Liver (tissue), 9 donors: Measurements from ENCODE around the gene KRTAP10-6. TPM values are rescaled to one million over a fixed set of nuclear protein-coding genes. Genes with fewer than 3 reads are reported as not detected.
"Not testable (repeated sequence)": the region's sequence is repeated elsewhere in the genome, so short reads cannot be mapped to it uniquely, and the experiment has no call there.

Experiments used
- DNase-seq: peaks from one replicate; pipeline ENCODE4 v3.0.0-alpha.2; 2017; ENCODE audit warnings: low spot score
- H3K27ac ChIP-seq, 2 donors: one replicate each; pipeline ENCODE4 v1.7.0; 2013; ENCODE audit warnings: inconsistent platforms in 2 of 2, low read length in 2 of 2, control low read depth in 1 of 2, low read depth in 1 of 2, mild to moderate bottlenecking in 1 of 2
- H3K27me3 ChIP-seq, 4 donors: one replicate each; pipeline versions ENCODE4 v1.6.1 to v1.7.0; 2013; ENCODE audit warnings: low read length in 3 of 4, inconsistent platforms in 1 of 4, mild to moderate bottlenecking in 1 of 4, moderate library complexity in 1 of 4; ENCODE audit not compliant: control insufficient read depth in 4 of 4, insufficient read depth in 4 of 4
- H3K36me3 ChIP-seq, 4 donors: one replicate each; pipeline versions ENCODE4 v1.6.1 to v1.7.0; 2013; ENCODE audit warnings: low read length in 3 of 4, mild to moderate bottlenecking in 3 of 4, low read depth in 1 of 4, moderate library complexity in 1 of 4; ENCODE audit not compliant: control insufficient read depth in 4 of 4, insufficient read depth in 3 of 4
- H3K4me1 ChIP-seq, 4 donors: one replicate each; pipeline versions ENCODE4 v1.6.1 to v1.7.0; 2013; ENCODE audit warnings: low read length in 3 of 4, mild to moderate bottlenecking in 3 of 4, moderate library complexity in 1 of 4; ENCODE audit not compliant: control insufficient read depth in 4 of 4, insufficient read depth in 4 of 4
- H3K4me3 ChIP-seq, 3 donors: one replicate each; pipeline versions ENCODE4 v1.6.1 to v1.7.0; 2013; ENCODE audit warnings: low read length in 3 of 3, control low read depth in 1 of 3, low read depth in 1 of 3, mild to moderate bottlenecking in 1 of 3
- H3K9ac ChIP-seq, 2 donors: one replicate each; pipeline ENCODE4 v1.7.0; 2013; ENCODE audit warnings: low read length in 2 of 2, mild to moderate bottlenecking in 2 of 2, moderate library complexity in 2 of 2, control low read depth in 1 of 2, low read depth in 1 of 2
- H3K9me3 ChIP-seq, 4 donors: one replicate each; pipeline versions ENCODE4 v1.6.1 to v1.7.0; 2013; ENCODE audit warnings: low read length in 3 of 4; ENCODE audit not compliant: control insufficient read depth in 4 of 4
- EGR1 ChIP-seq, 2 donors: IDR thresholded peaks; 2 replicates each; pipeline ENCODE4 v1.6.1; 2016 to 2018; ENCODE audit warnings: antibody characterized with exemption in 2 of 2, low read depth in 2 of 2
- FOXA1 ChIP-seq: IDR thresholded peaks from 2 replicates; pipeline ENCODE4 v1.6.1; 2016; ENCODE audit warnings: antibody characterized with exemption
- GABPA ChIP-seq, 2 donors: IDR thresholded peaks in 1 of 2; conservative IDR thresholded peaks in 1 of 2; 2 replicates each; pipeline ENCODE4 v1.6.1; 2016; ENCODE audit warnings: antibody characterized with exemption in 2 of 2, mild to moderate bottlenecking in 1 of 2, moderate library complexity in 1 of 2
- HNF4A ChIP-seq, 2 donors: conservative IDR thresholded peaks; 2 replicates each; pipeline ENCODE4 v1.6.1; 2016; ENCODE audit warnings: antibody characterized with exemption in 2 of 2, mild to moderate bottlenecking in 2 of 2
- HNF4G ChIP-seq: IDR thresholded peaks from 2 replicates; pipeline ENCODE4 v1.6.1; 2016; ENCODE audit warnings: antibody characterized with exemption
- JUND ChIP-seq, 2 donors: IDR thresholded peaks; 2 replicates each; pipeline ENCODE4 v1.6.1; 2016; ENCODE audit warnings: antibody characterized with exemption in 2 of 2
- NR2F2 ChIP-seq: IDR thresholded peaks from 2 replicates; pipeline ENCODE4 v1.6.1; 2016; ENCODE audit warnings: antibody characterized with exemption
- RAD21 ChIP-seq, 2 donors: IDR thresholded peaks; 2 replicates each; pipeline ENCODE4 v1.6.1; 2016; ENCODE audit warnings: antibody characterized with exemption in 2 of 2, mild to moderate bottlenecking in 2 of 2
- RXRA ChIP-seq, 2 donors: IDR thresholded peaks; 2 replicates each; pipeline ENCODE4 v1.6.1; 2017 to 2018; ENCODE audit warnings: antibody characterized with exemption in 2 of 2, mild to moderate bottlenecking in 1 of 2
- SP1 ChIP-seq: IDR thresholded peaks from 2 replicates; pipeline ENCODE4 v1.6.1; 2018; ENCODE audit warnings: antibody characterized with exemption, mild to moderate bottlenecking
- TAF1 ChIP-seq: conservative IDR thresholded peaks from 2 replicates; pipeline ENCODE4 v1.6.1; 2016; ENCODE audit warnings: antibody characterized with exemption, mild to moderate bottlenecking
- YY1 ChIP-seq: IDR thresholded peaks from 2 replicates; pipeline ENCODE4 v1.6.1; 2016; ENCODE audit warnings: antibody characterized with exemption, mild to moderate bottlenecking
- WGBS: extraction: QIAGEN DNeasy Blood & Tissue Kit; methylation state at CpG from one replicate; pipeline ENCODE4 v1.1.7; 2013; 5-methylcytosine and 5-hydroxymethylcytosine counted together
- polyA plus RNA-seq, 2 donors: library from polyadenylated mRNA; stranded (reverse) in 1 of 2; unstranded in 1 of 2; fragments of 200-250 nt in 1 of 2; fragments of >200 nt in 1 of 2; fragmentation: Nextera tagmentation in 1 of 2; extraction: Ambion mirVana in 1 of 2; gene quantifications; one replicate each; pipeline versions ENCODE4 v1.2.1 to v1.2.3, GENCODE V29; 2013 to 2015
- total RNA-seq, 2 donors: library from RNA; depleted of rRNA; stranded (reverse); fragments of >200 nt; gene quantifications; one replicate each; pipeline ENCODE4 v1.2.3, GENCODE V29; 2014
- TF ChIP-seq, protein P1 (sequence below): IDR thresholded peaks from 2 replicates; pipeline ENCODE4 v1.6.1; 2016; ENCODE audit warnings: antibody characterized with exemption
- TF ChIP-seq, protein P2 (sequence below): IDR thresholded peaks from 2 replicates; pipeline ENCODE4 v1.6.1; 2016; ENCODE audit warnings: antibody characterized with exemption, mild to moderate bottlenecking
- TF ChIP-seq, protein P3 (sequence below): IDR thresholded peaks from 2 replicates; pipeline ENCODE4 v1.6.1; 2016; ENCODE audit warnings: antibody characterized with exemption
- TF ChIP-seq, protein P4 (sequence below): fragments of 150-350 bp; IDR thresholded peaks from 2 replicates; pipeline ENCODE4 v1.5.1; 2017; ENCODE audit warnings: improper control_type of control experiment, low read depth, low read length; ENCODE audit not compliant: missing input control
- donor health status: healthy.
- donor health status: healthy.
- donor health status: healthy.
- donor health status: healthy.
- donor health status: healthy.

Gene KRTAP10-6
- total and polyA plus RNA-seq, 4 donors, result not detected

DNA sequence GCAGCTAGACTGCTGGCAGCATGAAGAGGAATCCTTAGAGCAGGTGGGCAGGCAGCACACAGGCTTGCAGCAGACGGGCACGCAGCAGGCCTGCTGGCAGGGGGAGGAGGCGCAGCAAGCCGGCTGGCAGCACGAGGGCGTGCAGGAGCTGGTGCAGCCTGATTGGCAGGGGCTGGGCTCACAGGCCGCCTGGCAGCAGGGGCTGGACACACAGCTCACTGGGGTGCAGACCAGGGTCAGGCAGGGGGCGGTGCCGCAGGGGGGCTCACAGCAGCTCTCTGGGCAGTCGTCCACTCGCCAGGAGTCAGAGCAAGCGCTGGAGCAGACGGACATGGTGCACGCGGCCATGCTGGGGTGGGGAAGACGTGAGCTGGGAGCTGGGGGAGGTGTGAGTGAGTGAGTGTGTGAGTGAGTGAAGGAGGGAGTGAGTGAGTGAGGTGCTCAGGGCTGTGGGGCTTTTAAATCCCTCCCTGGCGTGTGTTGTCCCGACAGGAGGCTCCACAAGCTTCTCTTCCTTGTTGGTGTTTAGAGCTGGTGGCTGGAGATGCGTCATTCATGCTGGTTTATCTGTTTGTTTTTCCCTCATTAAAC is 12.0 kb downstream of the KRTAP10-6 start, which contains the start of gene KRTAP10-5:
TSS of gene KRTAP10-5 (minus strand) at position 374 of the 591 bp plus-strand sequence. CDS start at position 348, 26 bp downstream.
- H3K9me3 ChIP-seq, H3K27ac ChIP-seq, H3K4me3 ChIP-seq, H3K36me3 ChIP-seq, H3K4me1 ChIP-seq, DNase-seq, H3K27me3 ChIP-seq, H3K9ac ChIP-seq: not testable (repeated sequence)
- WGBS, result 47% methylated on average over 19 of the region's 19 CpGs

DNA sequence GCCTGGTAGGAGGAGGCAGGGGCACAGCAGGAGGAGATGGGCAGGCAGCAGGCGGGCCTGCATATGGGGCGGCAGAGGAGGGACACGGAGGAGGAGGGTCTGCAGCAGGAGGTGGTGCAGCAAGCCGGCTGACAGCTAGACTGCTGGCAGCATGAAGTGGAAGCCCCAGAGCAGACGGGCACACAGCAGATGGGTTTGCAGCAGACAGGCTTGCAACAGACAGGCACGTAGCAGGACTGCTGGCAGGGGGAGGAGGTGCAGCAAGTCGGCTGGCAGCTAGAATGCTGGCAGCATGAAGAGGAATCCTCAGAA is 12.5 kb downstream of the KRTAP10-6 start:
- Histone ChIP-seq H3K4me3 (no peak overlapping the region), H3K27ac (no peak overlapping the region), H3K9ac (no peak overlapping the region), H3K4me1 (peaks cover 0 to 7% (median 0%) of the 10 kb centered on the region in 4 donors), H3K27me3 (no peaks in the 10 kb centered on the region), H3K9me3 (peaks cover 0 to 4% (median 2%) of the 10 kb centered on the region in 4 donors), H3K36me3 (no peaks in the 10 kb centered on the region)
- DNase-seq, result no peak
- TF ChIP-seq HNF4G, result no peak
- TF ChIP-seq, protein P1, sequence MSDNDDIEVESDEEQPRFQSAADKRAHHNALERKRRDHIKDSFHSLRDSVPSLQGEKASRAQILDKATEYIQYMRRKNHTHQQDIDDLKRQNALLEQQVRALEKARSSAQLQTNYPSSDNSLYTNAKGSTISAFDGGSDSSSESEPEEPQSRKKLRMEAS, result no peak
- TF ChIP-seq RXRA (IDR thresholded peaks at IDR 0.05), result no peak
- TF ChIP-seq TAF1, result no peak
- TF ChIP-seq RAD21 (IDR thresholded peaks at IDR 0.05), result no peak
- TF ChIP-seq YY1, result no peak
- no peak for TF ChIP-seq NR2F2
- TF ChIP-seq, protein P2, sequence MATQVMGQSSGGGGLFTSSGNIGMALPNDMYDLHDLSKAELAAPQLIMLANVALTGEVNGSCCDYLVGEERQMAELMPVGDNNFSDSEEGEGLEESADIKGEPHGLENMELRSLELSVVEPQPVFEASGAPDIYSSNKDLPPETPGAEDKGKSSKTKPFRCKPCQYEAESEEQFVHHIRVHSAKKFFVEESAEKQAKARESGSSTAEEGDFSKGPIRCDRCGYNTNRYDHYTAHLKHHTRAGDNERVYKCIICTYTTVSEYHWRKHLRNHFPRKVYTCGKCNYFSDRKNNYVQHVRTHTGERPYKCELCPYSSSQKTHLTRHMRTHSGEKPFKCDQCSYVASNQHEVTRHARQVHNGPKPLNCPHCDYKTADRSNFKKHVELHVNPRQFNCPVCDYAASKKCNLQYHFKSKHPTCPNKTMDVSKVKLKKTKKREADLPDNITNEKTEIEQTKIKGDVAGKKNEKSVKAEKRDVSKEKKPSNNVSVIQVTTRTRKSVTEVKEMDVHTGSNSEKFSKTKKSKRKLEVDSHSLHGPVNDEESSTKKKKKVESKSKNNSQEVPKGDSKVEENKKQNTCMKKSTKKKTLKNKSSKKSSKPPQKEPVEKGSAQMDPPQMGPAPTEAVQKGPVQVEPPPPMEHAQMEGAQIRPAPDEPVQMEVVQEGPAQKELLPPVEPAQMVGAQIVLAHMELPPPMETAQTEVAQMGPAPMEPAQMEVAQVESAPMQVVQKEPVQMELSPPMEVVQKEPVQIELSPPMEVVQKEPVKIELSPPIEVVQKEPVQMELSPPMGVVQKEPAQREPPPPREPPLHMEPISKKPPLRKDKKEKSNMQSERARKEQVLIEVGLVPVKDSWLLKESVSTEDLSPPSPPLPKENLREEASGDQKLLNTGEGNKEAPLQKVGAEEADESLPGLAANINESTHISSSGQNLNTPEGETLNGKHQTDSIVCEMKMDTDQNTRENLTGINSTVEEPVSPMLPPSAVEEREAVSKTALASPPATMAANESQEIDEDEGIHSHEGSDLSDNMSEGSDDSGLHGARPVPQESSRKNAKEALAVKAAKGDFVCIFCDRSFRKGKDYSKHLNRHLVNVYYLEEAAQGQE, result no peak
- TF ChIP-seq EGR1 (IDR thresholded peaks at IDR 0.05; ENCODE audit: low read depth in 2 of 2), result no peak
- TF ChIP-seq FOXA1, result no peak
- TF ChIP-seq, protein P3, sequence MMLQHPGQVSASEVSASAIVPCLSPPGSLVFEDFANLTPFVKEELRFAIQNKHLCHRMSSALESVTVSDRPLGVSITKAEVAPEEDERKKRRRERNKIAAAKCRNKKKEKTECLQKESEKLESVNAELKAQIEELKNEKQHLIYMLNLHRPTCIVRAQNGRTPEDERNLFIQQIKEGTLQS, result no peak
- TF ChIP-seq, protein P4, sequence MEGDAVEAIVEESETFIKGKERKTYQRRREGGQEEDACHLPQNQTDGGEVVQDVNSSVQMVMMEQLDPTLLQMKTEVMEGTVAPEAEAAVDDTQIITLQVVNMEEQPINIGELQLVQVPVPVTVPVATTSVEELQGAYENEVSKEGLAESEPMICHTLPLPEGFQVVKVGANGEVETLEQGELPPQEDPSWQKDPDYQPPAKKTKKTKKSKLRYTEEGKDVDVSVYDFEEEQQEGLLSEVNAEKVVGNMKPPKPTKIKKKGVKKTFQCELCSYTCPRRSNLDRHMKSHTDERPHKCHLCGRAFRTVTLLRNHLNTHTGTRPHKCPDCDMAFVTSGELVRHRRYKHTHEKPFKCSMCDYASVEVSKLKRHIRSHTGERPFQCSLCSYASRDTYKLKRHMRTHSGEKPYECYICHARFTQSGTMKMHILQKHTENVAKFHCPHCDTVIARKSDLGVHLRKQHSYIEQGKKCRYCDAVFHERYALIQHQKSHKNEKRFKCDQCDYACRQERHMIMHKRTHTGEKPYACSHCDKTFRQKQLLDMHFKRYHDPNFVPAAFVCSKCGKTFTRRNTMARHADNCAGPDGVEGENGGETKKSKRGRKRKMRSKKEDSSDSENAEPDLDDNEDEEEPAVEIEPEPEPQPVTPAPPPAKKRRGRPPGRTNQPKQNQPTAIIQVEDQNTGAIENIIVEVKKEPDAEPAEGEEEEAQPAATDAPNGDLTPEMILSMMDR, result no peak
- TF ChIP-seq GABPA (IDR thresholded peaks at IDR 0.05 in 1 of 2, conservative IDR thresholded peaks at IDR 0.05 in 1 of 2), result no peak
- TF ChIP-seq SP1, result no peak
- no peak for TF ChIP-seq HNF4A (conservative IDR thresholded peaks at IDR 0.05)
- no peak for TF ChIP-seq JUND (IDR thresholded peaks at IDR 0.05)
- WGBS, result 80% methylated on average over 7 of the region's 7 CpGs
